ENCODE data around the gene CALY. TPM values are rescaled to one million over a fixed set of nuclear protein-coding genes. Genes with fewer than 3 reads are reported as not detected.
A peak's percentile ranks its signal among the peaks of the same experiment; 100 is the strongest.

The CALY gene
- total RNA-seq, 1 experiment from 2014 or later, result 0.47 TPM

DNA sequence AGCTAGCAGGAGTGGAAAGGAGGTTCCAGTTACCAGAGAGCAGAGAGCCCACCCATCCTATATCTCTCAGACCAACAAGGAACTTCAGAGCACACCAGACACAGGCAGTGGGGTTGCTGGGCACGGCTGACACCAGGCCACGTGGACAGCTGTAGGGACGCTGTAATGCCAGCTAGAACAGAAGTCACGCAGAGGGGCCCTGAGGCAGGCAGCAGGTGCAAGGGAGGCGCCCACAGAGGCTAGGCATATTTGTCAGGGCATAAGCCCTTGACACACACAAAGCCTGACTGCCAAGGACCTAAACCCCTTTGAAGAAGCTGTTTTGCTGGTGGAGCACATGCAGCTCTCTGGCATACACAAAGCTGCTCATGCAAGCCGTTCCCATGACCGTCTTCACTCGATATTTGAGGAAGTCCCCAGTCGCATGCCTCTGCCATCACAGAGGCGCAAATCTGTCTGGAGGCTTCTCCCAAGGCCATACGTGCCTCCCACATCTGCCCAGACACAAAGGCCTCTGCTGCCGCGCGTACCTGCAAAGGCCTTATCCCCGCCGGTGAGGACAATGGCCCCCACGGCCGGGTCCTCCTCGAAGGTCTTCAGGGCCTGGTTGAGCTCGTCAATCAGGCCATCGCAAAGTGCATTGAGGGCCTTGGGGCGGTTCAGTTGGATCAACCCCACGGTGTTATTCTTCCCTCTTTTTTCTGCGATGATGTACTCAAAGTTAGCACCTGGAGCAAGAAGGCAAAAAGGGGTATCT, 33.5 kb upstream of the CALY start:
- H3K9ac ChIP-seq (ENCODE audit: low read length), result no peak overlapping the region

More for the DNA sequence above, 33.5 kb upstream of the CALY start:
- Histone ChIP-seq H3K9me2 (ENCODE audit: insufficient read depth) (no peaks in the 10 kb centered on the region), H3K36me3 (ENCODE audit: control insufficient read depth in 1 of 2, insufficient read depth in 2 of 2, low read length in 2 of 2) (no peaks in the 10 kb centered on the region; a peak in 2 of 4 replicates), H4K20me1 (ENCODE audit: insufficient read depth) (no peaks in the 10 kb centered on the region), H3K9me3 (ENCODE audit: control insufficient read depth in 1 of 2, insufficient read depth in 1 of 2, low read depth in 1 of 2, low read length in 2 of 2) (no peaks in the 10 kb centered on the region), H3K4me2 (ENCODE audit: low read length) (no peak overlapping the region), H3K79me2 (ENCODE audit: insufficient read depth, low read length) (0 out of 2 replicates have a peak, but pooled peaks cover 4% of the 10 kb centered on the region), H3K4me3 (replicated peaks in 1 of 2; ENCODE audit: low read depth in 1 of 2, low read length in 2 of 2) (no peak overlapping the region), H2AFZ (ENCODE audit: low read depth, low read length, poor library complexity, severe bottlenecking) (no peak overlapping the region), H3K4me1 (ENCODE audit: control insufficient read depth in 1 of 2, insufficient read depth in 2 of 2, low read length in 2 of 2) (peaks cover 0 to 4% of the 10 kb centered on the region in 2 experiments; a peak in 2 of 4 replicates), H3K27ac (ENCODE audit: low read depth, low read length) (no peak overlapping the region), H3K27me3 (ENCODE audit: insufficient read depth, low read length) (no peaks in the 10 kb centered on the region)
- TF ChIP-seq POLR2A (IDR thresholded peaks at IDR 0.05; ENCODE audit: borderline replicate concordance, extremely low read depth, insufficient read depth, insufficient read length), result no peak
- TF ChIP-seq TCF7L2 (IDR thresholded peaks at IDR 0.05; ENCODE audit: borderline replicate concordance, extremely low read depth, insufficient read depth, insufficient read length), result no peak
- no peak for TF ChIP-seq JUND (IDR thresholded peaks at IDR 0.05)
- TF ChIP-seq SIN3A (IDR thresholded peaks at IDR 0.05; ENCODE audit: low read depth), result no peak
- TF ChIP-seq SRF (IDR thresholded peaks at IDR 0.05; ENCODE audit: low read depth), result no peak
- TF ChIP-seq, protein P1, sequence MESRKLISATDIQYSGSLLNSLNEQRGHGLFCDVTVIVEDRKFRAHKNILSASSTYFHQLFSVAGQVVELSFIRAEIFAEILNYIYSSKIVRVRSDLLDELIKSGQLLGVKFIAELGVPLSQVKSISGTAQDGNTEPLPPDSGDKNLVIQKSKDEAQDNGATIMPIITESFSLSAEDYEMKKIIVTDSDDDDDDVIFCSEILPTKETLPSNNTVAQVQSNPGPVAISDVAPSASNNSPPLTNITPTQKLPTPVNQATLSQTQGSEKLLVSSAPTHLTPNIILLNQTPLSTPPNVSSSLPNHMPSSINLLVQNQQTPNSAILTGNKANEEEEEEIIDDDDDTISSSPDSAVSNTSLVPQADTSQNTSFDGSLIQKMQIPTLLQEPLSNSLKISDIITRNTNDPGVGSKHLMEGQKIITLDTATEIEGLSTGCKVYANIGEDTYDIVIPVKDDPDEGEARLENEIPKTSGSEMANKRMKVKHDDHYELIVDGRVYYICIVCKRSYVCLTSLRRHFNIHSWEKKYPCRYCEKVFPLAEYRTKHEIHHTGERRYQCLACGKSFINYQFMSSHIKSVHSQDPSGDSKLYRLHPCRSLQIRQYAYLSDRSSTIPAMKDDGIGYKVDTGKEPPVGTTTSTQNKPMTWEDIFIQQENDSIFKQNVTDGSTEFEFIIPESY (IDR thresholded peaks at IDR 0.05; ENCODE audit: extremely low read depth, insufficient replicate concordance, low read length), result no peak
- no peak for TF ChIP-seq YY1 (IDR thresholded peaks at IDR 0.05; ENCODE audit: extremely low read depth, insufficient replicate concordance, low read depth, low read length)
- no peak for TF ChIP-seq ZNF274 (IDR thresholded peaks at IDR 0.05; ENCODE audit: low read depth, low read length)
- TF ChIP-seq, protein P2, sequence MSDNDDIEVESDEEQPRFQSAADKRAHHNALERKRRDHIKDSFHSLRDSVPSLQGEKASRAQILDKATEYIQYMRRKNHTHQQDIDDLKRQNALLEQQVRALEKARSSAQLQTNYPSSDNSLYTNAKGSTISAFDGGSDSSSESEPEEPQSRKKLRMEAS (IDR thresholded peaks at IDR 0.05), result no peak
- no peak for TF ChIP-seq CBX3 (IDR thresholded peaks at IDR 0.05; ENCODE audit: low read depth)
- CTCF ChIA-PET, result no interaction called here
- TSS peak; percentile 35 for BruUV-seq (replicated peaks)
- DNase-seq (ENCODE audit: low read depth, low spot score) (no peak), ATAC-seq (no peak)
- intact Hi-C loops (cut with micrococcal nuclease), result no loop called here
- RAD21 ChIA-PET (ENCODE audit: low non-redundant PET in 1 of 2, low total read pairs in 2 of 2, uncharacterized antibody in 2 of 2, unreplicated experiment in 2 of 2), result no interaction called here
- POLR2A ChIA-PET, result interaction anchor here (1.1 kb wide), 1 partner anchor 13 kb away, joined by 3 read pairs; the partner anchor contains the start of gene FUOM

Data from HCT116 (cell line).